HG03196 (cell line): ENCODE results near the gene STAP1.
A peak's percentile ranks its signal among the peaks of the same experiment; 100 is the strongest.

Experiments
- ATAC-seq: cut with Tn5 transposase; IDR thresholded peaks from one replicate; pipeline ENCODE4 v1.9.1; 2021; ENCODE audit not compliant: unreplicated experiment

Gene STAP1

GRCh38 chr4:67554096-67554495, 4.4 kb upstream of the STAP1 start:
- ATAC-seq, result no peak

- no peak for ATAC-seq
Measured at GRCh38 chr4:67555447-67555846, 3.1 kb upstream of the STAP1 start.

- ATAC-seq, result no peak
Measured at GRCh38 chr4:67556436-67556835, 2.1 kb upstream of the STAP1 start.

- ATAC-seq, result no peak
Measured at GRCh38 chr4:67565284-67565683, 6.8 kb downstream of the STAP1 start.

GRCh38 chr4:67566335-67566734, 7.8 kb downstream of the STAP1 start:
- no peak for ATAC-seq

- ATAC-seq, result no peak
Measured at GRCh38 chr4:67568820-67569219, 10.3 kb downstream of the STAP1 start.

- ATAC-seq, result no peak
Measured at GRCh38 chr4:67570537-67570936, 12.0 kb downstream of the STAP1 start.

GRCh38 chr4:67571975-67572374, 13.4 kb downstream of the STAP1 start:
- no peak for ATAC-seq

GRCh38 chr4:67573193-67573592, 14.7 kb downstream of the STAP1 start:
- no peak for ATAC-seq

- ATAC-seq, result peak; percentile 93
Measured at GRCh38 chr4:67575232-67576058, 16.9 kb downstream of the STAP1 start.

- no peak for ATAC-seq
Measured at GRCh38 chr4:67576059-67576466, 17.5 kb downstream of the STAP1 start.

GRCh38 chr4:67576538-67576937, 18.0 kb downstream of the STAP1 start:
- ATAC-seq, result peak; percentile 41

GRCh38 chr4:67580577-67580976, 22.1 kb downstream of the STAP1 start:
- ATAC-seq, result no peak

GRCh38 chr4:67581208-67581857, 22.8 kb downstream of the STAP1 start:
- ATAC-seq, result peak; percentile 52

GRCh38 chr4:67581913-67582312, 23.4 kb downstream of the STAP1 start:
- ATAC-seq, result no peak

GRCh38 chr4:67584496-67584895, 26.0 kb downstream of the STAP1 start:
- ATAC-seq, result no peak

GRCh38 chr4:67587156-67587555, 28.6 kb downstream of the STAP1 start:
- no peak for ATAC-seq

- ATAC-seq, result no peak
Measured at GRCh38 chr4:67593741-67594175, 35.2 kb downstream of the STAP1 start.

GRCh38 chr4:67603310-67604028, 44.9 kb downstream of the STAP1 start:
- no peak for ATAC-seq

- ATAC-seq, result no peak
Measured at GRCh38 chr4:67604029-67604381, 45.5 kb downstream of the STAP1 start.

GRCh38 chr4:67604749-67605148, 46.2 kb downstream of the STAP1 start:
- no peak for ATAC-seq

- no peak for ATAC-seq
Measured at GRCh38 chr4:67608027-67608426, 49.5 kb downstream of the STAP1 start.
